Measurements from ENCODE around the gene MGAT3. TPM values are rescaled to one million over a fixed set of nuclear protein-coding genes. Genes with fewer than 3 reads are reported as not detected.

MGAT3 gene
- polyA plus RNA-seq, 2 donors = 0.28 to 0.36 TPM

DNA sequence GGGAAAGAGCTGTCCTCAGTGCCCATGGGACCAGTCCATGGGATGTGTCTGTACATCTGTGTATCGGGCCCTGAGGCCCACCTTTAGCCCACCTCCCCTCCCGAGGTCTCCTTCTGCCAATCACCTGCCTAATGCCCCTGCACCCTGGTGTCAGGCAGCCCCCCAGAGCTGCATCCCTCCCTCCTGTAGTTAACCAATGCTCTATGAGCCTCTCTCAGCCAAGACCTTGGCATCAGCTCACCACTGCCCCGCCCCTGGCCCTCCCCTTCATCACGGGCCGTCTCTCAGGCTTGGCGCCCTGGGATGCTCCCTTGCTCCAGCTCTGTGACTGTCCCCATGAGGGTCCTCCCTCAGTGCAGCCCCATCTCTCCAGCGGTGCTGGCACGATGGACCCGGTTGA is 18.5 kb downstream of the MGAT3 start:
- H3K27me3 ChIP-seq (ENCODE audit: control insufficient read depth in 1 of 2, insufficient read depth in 2 of 2, low read length in 2 of 2) = no peaks in the 10 kb centered on the region
- 65 to 72% methylated on average over 9 of the region's 9 CpGs for WGBS, 2 donors
- peaks cover 5 to 19% of the 10 kb centered on the region in 2 donors for H3K4me1 ChIP-seq (ENCODE audit: control insufficient read depth in 2 of 2, insufficient read depth in 2 of 2, low read length in 1 of 2)
- no peak overlapping the region for H3K27ac ChIP-seq (ENCODE audit: low read depth in 2 of 2, low read length in 1 of 2)
- no peaks in the 10 kb centered on the region for H3K36me3 ChIP-seq (ENCODE audit: control insufficient read depth in 2 of 2, insufficient read depth in 2 of 2, low read length in 1 of 2)
- no peaks in the 10 kb centered on the region for H3K9me3 ChIP-seq (ENCODE audit: control insufficient read depth in 2 of 2, insufficient read depth in 1 of 2, low read depth in 1 of 2, low read length in 1 of 2)
- no peak overlapping the region for H3K4me3 ChIP-seq (ENCODE audit: low read depth in 1 of 2, low read length in 2 of 2)

GRCh38 chr22:39475902-39476301 is 19.1 kb downstream of the MGAT3 start:
- Histone ChIP-seq H3K36me3 (ENCODE audit: control insufficient read depth in 2 of 2, insufficient read depth in 2 of 2, low read length in 1 of 2) (no peaks in the 10 kb centered on the region), H3K27ac (ENCODE audit: low read depth in 2 of 2, low read length in 1 of 2) (no peak overlapping the region), H3K4me3 (ENCODE audit: low read depth in 1 of 2, low read length in 2 of 2) (no peak overlapping the region), H3K27me3 (ENCODE audit: control insufficient read depth in 1 of 2, insufficient read depth in 2 of 2, low read length in 2 of 2) (no peaks in the 10 kb centered on the region), H3K9me3 (ENCODE audit: control insufficient read depth in 2 of 2, insufficient read depth in 1 of 2, low read depth in 1 of 2, low read length in 1 of 2) (no peaks in the 10 kb centered on the region), H3K4me1 (ENCODE audit: control insufficient read depth in 2 of 2, insufficient read depth in 2 of 2, low read length in 1 of 2) (peaks cover 5 to 19% of the 10 kb centered on the region in 2 donors)
- 77 to 91% methylated on average over 3 of the region's 3 CpGs for WGBS, 2 donors

DNA sequence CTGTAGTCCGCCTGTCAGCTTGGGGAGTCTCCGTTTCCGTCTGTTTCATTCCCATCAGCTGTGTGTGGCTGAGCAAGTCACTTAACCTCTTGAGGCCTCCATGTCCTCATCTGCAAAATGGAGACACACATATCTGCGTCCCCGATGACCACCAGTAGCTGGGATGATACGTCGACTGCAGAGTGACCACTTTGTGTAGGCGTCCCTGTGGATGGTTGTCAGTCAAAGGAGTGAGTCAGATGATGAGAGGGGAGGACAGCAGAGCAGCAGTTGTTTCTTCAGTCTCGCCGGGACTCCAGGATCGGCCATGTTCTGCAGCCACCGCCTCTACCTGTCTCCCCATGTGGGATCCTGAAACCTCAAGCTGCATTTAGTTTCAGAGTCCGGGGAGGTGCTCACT is 19.9 kb downstream of the MGAT3 start:
- 82 to 89% methylated on average over 13 of the region's 13 CpGs for WGBS, 2 donors
- Histone ChIP-seq H3K4me1 (ENCODE audit: control insufficient read depth in 2 of 2, insufficient read depth in 2 of 2, low read length in 1 of 2) (peaks cover 5 to 19% of the 10 kb centered on the region in 2 donors), H3K27me3 (ENCODE audit: control insufficient read depth in 1 of 2, insufficient read depth in 2 of 2, low read length in 2 of 2) (no peaks in the 10 kb centered on the region), H3K9me3 (ENCODE audit: control insufficient read depth in 2 of 2, insufficient read depth in 1 of 2, low read depth in 1 of 2, low read length in 1 of 2) (no peaks in the 10 kb centered on the region), H3K36me3 (ENCODE audit: control insufficient read depth in 2 of 2, insufficient read depth in 2 of 2, low read length in 1 of 2) (no peaks in the 10 kb centered on the region), H3K4me3 (ENCODE audit: low read depth in 1 of 2, low read length in 2 of 2) (no peak overlapping the region), H3K27ac (ENCODE audit: low read depth in 2 of 2, low read length in 1 of 2) (no peak overlapping the region)

GRCh38 chr22:39477542-39477941 is 20.7 kb downstream of the MGAT3 start:
- Histone ChIP-seq H3K36me3 (ENCODE audit: control insufficient read depth in 2 of 2, insufficient read depth in 2 of 2, low read length in 1 of 2) (no peaks in the 10 kb centered on the region), H3K27me3 (ENCODE audit: control insufficient read depth in 1 of 2, insufficient read depth in 2 of 2, low read length in 2 of 2) (no peaks in the 10 kb centered on the region)
- WGBS, 2 donors = 91 to 92% methylated on average over 9 of the region's 9 CpGs

GRCh38 chr22:39478441-39478850 is 21.6 kb downstream of the MGAT3 start:
- no peaks in the 10 kb centered on the region for H3K27me3 ChIP-seq (ENCODE audit: control insufficient read depth in 1 of 2, insufficient read depth in 2 of 2, low read length in 2 of 2)
- H3K4me1 ChIP-seq (ENCODE audit: control insufficient read depth in 2 of 2, insufficient read depth in 2 of 2, low read length in 1 of 2) = peaks cover 0 to 5% of the 10 kb centered on the region in 2 donors
- H3K9me3 ChIP-seq (ENCODE audit: control insufficient read depth in 2 of 2, insufficient read depth in 1 of 2, low read depth in 1 of 2, low read length in 1 of 2) = no peaks in the 10 kb centered on the region
- no peak overlapping the region for H3K4me3 ChIP-seq (ENCODE audit: low read depth in 1 of 2, low read length in 2 of 2)
- H3K36me3 ChIP-seq (ENCODE audit: control insufficient read depth in 2 of 2, insufficient read depth in 2 of 2, low read length in 1 of 2) = no peaks in the 10 kb centered on the region
- no peak overlapping the region for H3K27ac ChIP-seq (ENCODE audit: low read depth in 2 of 2, low read length in 1 of 2)
- 55 to 70% methylated on average over 9 of the region's 9 CpGs for whole genome bisulfite sequencing, 2 donors

More at GRCh38 chr22:39477542-39477941, 20.7 kb downstream of the MGAT3 start:
- H3K4me3 ChIP-seq (ENCODE audit: low read depth in 1 of 2, low read length in 2 of 2) = no peak overlapping the region
- peaks cover 0 to 11% of the 10 kb centered on the region in 2 donors for H3K4me1 ChIP-seq (ENCODE audit: control insufficient read depth in 2 of 2, insufficient read depth in 2 of 2, low read length in 1 of 2)
- H3K27ac ChIP-seq (ENCODE audit: low read depth in 2 of 2, low read length in 1 of 2) = no peak overlapping the region
- no peaks in the 10 kb centered on the region for H3K9me3 ChIP-seq (ENCODE audit: control insufficient read depth in 2 of 2, insufficient read depth in 1 of 2, low read depth in 1 of 2, low read length in 1 of 2)

GRCh38 chr22:39479254-39479653 is 22.4 kb downstream of the MGAT3 start:
- no peaks in the 10 kb centered on the region for H3K9me3 ChIP-seq (ENCODE audit: control insufficient read depth in 2 of 2, insufficient read depth in 1 of 2, low read depth in 1 of 2, low read length in 1 of 2)
- 68 to 76% methylated on average over 3 of the region's 3 CpGs for WGBS, 2 donors
- H3K27me3 ChIP-seq (ENCODE audit: control insufficient read depth in 1 of 2, insufficient read depth in 2 of 2, low read length in 2 of 2) = no peaks in the 10 kb centered on the region
- no peak overlapping the region for H3K27ac ChIP-seq (ENCODE audit: low read depth in 2 of 2, low read length in 1 of 2)
- no peaks in the 10 kb centered on the region for H3K36me3 ChIP-seq (ENCODE audit: control insufficient read depth in 2 of 2, insufficient read depth in 2 of 2, low read length in 1 of 2)
- H3K4me1 ChIP-seq (ENCODE audit: control insufficient read depth in 2 of 2, insufficient read depth in 2 of 2, low read length in 1 of 2) = peaks cover 0 to 5% of the 10 kb centered on the region in 2 donors
- H3K4me3 ChIP-seq (ENCODE audit: low read depth in 1 of 2, low read length in 2 of 2) = no peak overlapping the region

DNA sequence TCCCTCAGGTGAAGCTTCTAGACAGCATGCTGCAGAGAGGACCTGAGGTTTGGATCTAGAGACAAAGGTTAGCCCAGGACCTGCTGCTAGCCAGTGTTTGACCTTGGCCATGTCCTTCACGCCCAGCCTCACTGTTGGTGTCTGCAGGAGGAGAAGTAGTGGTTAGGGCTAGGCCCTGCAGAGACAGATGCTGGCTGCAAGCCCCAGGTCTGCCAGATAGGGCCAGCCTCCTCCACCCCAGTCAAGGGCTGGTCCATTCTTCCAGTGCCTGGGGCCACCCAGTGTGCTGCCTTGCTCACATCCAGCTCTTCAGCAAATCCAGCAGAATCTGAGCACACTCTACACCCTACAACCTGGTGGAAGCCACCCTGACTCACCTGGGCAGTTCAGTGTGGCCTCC is 23.7 kb downstream of the MGAT3 start:
- Histone ChIP-seq H3K4me3 (ENCODE audit: low read depth in 1 of 2, low read length in 2 of 2) (no peak overlapping the region), H3K27me3 (ENCODE audit: control insufficient read depth in 1 of 2, insufficient read depth in 2 of 2, low read length in 2 of 2) (no peaks in the 10 kb centered on the region), H3K4me1 (ENCODE audit: control insufficient read depth in 2 of 2, insufficient read depth in 2 of 2, low read length in 1 of 2) (peaks cover 0 to 5% of the 10 kb centered on the region in 2 donors), H3K36me3 (ENCODE audit: control insufficient read depth in 2 of 2, insufficient read depth in 2 of 2, low read length in 1 of 2) (no peaks in the 10 kb centered on the region), H3K27ac (ENCODE audit: low read depth in 2 of 2, low read length in 1 of 2) (no peak overlapping the region), H3K9me3 (ENCODE audit: control insufficient read depth in 2 of 2, insufficient read depth in 1 of 2, low read depth in 1 of 2, low read length in 1 of 2) (no peaks in the 10 kb centered on the region)
- WGBS, 2 donors = 75 to 85% methylated on average over 1 of the region's 1 CpG

DNA sequence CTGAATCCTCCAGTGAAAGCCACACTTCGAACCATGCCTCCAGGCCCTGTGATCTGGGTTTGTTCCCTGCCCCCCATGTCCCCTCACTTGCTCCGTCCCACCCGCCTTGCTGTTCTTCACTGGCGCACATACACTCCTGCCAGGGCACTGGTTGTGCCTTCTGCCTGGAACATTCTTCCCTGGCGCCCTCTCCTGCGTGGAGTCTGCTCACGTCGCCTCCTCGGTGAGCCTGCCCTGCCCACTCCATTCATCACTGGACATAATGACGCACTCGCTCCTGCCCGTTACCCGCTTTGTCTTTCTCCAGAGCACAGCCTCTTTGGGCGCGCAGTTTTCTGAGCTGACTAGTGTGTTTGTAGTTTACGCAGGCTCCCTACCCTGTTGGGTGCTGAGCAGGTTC is 24.2 kb downstream of the MGAT3 start:
- Histone ChIP-seq H3K4me3 (ENCODE audit: low read depth in 1 of 2, low read length in 2 of 2) (no peak overlapping the region), H3K36me3 (ENCODE audit: control insufficient read depth in 2 of 2, insufficient read depth in 2 of 2, low read length in 1 of 2) (no peaks in the 10 kb centered on the region), H3K9me3 (ENCODE audit: control insufficient read depth in 2 of 2, insufficient read depth in 1 of 2, low read depth in 1 of 2, low read length in 1 of 2) (no peaks in the 10 kb centered on the region), H3K27ac (ENCODE audit: low read depth in 2 of 2, low read length in 1 of 2) (no peak overlapping the region), H3K27me3 (ENCODE audit: control insufficient read depth in 1 of 2, insufficient read depth in 2 of 2, low read length in 2 of 2) (no peaks in the 10 kb centered on the region), H3K4me1 (ENCODE audit: control insufficient read depth in 2 of 2, insufficient read depth in 2 of 2, low read length in 1 of 2) (peaks cover 0 to 5% of the 10 kb centered on the region in 2 donors)
- 91 to 93% methylated on average over 16 of the region's 16 CpGs for WGBS, 2 donors

DNA sequence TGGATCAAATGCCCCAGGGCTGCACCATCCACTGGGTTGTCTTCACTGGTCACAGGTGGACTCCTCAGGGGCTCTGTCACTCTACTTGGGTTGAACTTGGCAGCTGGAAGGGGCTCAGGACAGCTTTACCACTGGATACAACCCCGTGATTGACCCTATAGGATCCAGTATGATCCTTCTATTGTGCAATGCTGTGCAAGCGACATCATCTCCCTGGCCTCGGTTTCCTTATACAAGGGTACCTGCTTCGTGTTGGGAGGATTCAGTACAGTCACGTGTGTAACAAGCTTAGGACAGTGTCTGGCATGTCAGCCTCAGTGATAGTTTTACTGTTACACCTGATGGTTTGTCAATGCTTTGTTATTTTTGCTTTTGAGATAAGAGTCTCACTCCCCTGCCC is 24.8 kb downstream of the MGAT3 start:
- Histone ChIP-seq H3K36me3 (ENCODE audit: control insufficient read depth in 2 of 2, insufficient read depth in 2 of 2, low read length in 1 of 2) (no peaks in the 10 kb centered on the region), H3K27ac (ENCODE audit: low read depth in 2 of 2, low read length in 1 of 2) (no peak overlapping the region), H3K4me3 (ENCODE audit: low read depth in 1 of 2, low read length in 2 of 2) (no peak overlapping the region), H3K4me1 (ENCODE audit: control insufficient read depth in 2 of 2, insufficient read depth in 2 of 2, low read length in 1 of 2) (peaks cover 0 to 5% of the 10 kb centered on the region in 2 donors), H3K27me3 (ENCODE audit: control insufficient read depth in 1 of 2, insufficient read depth in 2 of 2, low read length in 2 of 2) (no peaks in the 10 kb centered on the region), H3K9me3 (ENCODE audit: control insufficient read depth in 2 of 2, insufficient read depth in 1 of 2, low read depth in 1 of 2, low read length in 1 of 2) (no peaks in the 10 kb centered on the region)
- WGBS, 2 donors = 91 to 93% methylated on average over 5 of the region's 5 CpGs

- no peaks in the 10 kb centered on the region for H3K36me3 ChIP-seq (ENCODE audit: control insufficient read depth in 2 of 2, insufficient read depth in 2 of 2, low read length in 1 of 2)
These were observed 26.0 kb downstream of the MGAT3 start for GRCh38 chr22:39482768-39483167.

More at GRCh38 chr22:39482768-39483167, 26.0 kb downstream of the MGAT3 start:
- H3K27ac ChIP-seq (ENCODE audit: low read depth in 2 of 2, low read length in 1 of 2) = no peak overlapping the region
- H3K27me3 ChIP-seq (ENCODE audit: control insufficient read depth in 1 of 2, insufficient read depth in 2 of 2, low read length in 2 of 2) = no peaks in the 10 kb centered on the region
- WGBS, 2 donors = 45 to 62% methylated on average over 3 of the region's 3 CpGs
- H3K4me3 ChIP-seq (ENCODE audit: low read depth in 1 of 2, low read length in 2 of 2) = no peak overlapping the region
- H3K9me3 ChIP-seq (ENCODE audit: control insufficient read depth in 2 of 2, insufficient read depth in 1 of 2, low read depth in 1 of 2, low read length in 1 of 2) = no peaks in the 10 kb centered on the region
- peaks cover 0 to 5% of the 10 kb centered on the region in 2 donors for H3K4me1 ChIP-seq (ENCODE audit: control insufficient read depth in 2 of 2, insufficient read depth in 2 of 2, low read length in 1 of 2)

All from esophagus (tissue), 2 donors.